Measurements from ENCODE around the gene SPARC.
"Not testable (repeated sequence)": the region's sequence is repeated elsewhere in the genome, so short reads cannot be mapped to it uniquely, and the experiment has no call there.

Gene SPARC

DNA sequence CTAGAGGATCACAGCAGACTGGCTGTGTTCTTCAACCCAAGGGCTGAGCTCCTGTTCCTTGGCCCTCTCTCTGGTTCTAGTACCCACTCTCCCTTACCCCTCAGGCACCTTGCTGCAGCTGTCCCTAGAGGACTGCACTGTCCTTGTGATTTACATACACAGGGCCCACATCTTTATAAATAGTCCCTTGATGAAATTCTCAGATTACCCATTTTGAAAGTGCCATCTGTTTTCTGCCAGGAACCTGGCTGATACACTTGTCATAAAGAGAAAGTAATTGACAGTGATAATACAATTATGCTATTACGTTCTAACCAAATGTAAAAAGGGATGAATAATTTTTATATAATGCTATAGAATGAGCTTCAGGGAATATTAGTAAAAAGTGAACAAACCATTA, 16.5 kb upstream of the SPARC start:
- DNase-seq (ENCODE audit: extremely low read depth in 1 of 2, low read depth in 1 of 2) = no peak

DNA sequence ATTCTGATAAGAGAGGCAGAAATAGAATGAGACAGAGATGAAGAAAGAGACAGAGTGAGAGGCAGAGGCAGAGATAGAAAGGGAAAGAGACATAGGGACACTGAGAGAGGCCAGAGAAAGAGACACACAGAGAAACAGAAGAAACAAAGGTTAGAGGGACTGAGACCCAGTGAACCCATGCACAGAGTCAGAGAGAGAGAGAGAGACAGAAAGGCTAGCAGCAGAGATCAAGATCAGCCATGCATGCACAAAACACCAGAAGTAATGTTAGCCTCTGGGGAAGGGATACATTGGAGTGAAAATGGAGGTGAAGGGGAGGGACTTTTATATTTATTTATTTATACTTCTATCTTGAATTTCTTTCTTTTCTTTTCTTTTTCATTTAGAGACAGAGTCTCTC, 14.1 kb upstream of the SPARC start:
- DNase-seq (ENCODE audit: extremely low read depth in 1 of 2, low read depth in 1 of 2) = no peak

DNA sequence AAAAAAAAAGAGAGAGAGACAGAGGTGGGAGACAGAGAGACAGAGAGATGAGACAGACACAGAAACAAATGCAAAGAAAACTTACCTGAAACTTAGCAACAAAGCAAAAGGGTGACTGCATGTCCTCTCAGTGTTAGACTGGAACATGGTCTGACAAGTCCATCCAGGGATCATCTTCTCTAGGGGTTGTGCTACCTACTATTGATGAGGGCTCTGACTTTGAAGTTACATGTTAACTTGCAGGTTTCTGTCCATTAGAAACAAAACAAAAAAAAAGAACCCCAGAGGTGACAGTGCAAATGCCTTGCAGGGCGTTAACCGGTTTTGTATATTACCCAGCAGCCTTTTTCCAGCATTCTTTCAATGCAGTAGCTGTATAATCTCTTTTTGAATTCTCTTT, 13.6 kb upstream of the SPARC start:
- DNase-seq (ENCODE audit: extremely low read depth in 1 of 2, low read depth in 1 of 2) = no peak

DNA sequence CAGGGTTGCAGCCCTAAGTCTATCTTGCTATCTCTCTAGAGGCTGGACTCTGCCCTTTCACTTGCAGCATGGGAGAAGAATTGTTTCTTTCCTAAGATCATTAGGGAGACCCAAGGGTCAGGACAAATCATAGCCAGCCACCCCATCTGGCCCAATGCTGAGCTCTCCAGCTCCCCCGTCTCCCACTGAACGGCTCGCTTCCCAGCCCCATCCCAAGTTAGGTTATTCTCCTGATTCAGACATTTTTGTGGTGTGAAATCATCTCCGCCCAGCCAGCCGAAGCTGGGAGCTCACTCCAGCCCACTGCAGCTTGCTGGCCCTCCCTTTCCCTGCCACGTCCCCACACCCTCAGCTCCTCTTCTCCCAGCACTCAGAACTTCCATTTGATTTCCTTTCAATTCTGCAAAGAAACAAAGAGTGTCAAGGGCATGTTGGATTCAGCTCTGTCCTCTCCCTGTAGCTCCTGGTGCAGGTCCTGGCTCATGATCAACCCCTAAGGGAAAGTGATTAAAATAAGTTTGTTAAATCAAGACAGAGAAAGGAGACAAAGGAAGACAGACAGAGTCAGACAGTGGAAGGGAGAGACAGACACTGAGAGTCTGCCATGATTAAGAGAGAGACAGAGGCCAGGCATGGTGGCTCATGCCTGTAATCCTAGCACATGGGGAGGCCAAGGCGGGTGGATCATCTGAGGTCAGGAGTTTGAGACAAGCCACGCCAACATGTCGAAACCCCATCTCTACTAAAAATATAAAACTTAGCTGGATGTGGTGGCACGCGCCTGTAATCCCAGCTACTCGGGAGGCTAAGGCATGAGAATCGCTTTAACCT, 12.6 kb upstream of the SPARC start:
- DNase-seq (ENCODE audit: extremely low read depth in 1 of 2, low read depth in 1 of 2) = no peak

DNA sequence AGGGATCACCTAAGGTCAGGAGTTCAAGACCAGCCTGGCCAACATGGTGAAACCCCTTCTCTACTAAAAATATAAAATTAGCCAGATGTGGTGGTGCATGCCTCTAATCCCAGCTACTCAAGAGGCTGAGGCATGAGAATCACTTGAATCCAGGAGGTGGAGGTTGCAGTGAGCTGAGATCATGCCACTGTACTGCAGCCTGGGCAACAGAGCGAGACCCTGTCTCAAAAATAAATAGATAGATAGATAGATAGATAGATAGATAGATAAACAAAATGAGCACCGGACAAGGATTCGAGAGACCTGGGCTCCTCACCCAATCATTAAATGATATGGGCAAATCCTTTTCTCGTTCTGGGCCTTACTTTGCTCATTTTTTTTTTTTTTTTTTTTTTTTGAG, 11.4 kb upstream of the SPARC start:
- not testable (repeated sequence) for DNase-seq (ENCODE audit: extremely low read depth in 1 of 2, low read depth in 1 of 2)

DNA sequence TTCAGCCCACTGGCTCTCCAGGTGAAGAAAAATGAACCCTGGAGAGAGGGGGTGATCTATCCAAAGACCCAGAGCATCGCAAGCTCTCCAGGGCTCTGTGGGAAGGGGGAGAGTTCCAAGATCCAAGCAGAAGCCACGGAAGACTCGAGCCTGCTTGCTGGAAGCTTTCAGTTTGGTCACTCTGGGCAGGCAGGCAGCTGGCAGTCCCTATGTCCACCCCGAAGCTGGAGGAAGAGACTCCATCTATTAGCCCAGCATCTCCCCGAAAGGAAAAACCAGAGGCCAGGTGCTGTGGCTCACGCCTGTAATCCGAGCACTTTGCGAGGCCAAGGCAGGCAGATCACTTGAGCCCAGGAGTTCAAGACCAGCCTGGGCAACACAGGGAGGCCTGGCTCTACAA, 10.7 kb upstream of the SPARC start:
- no peak for DNase-seq (ENCODE audit: extremely low read depth in 1 of 2, low read depth in 1 of 2)

DNA sequence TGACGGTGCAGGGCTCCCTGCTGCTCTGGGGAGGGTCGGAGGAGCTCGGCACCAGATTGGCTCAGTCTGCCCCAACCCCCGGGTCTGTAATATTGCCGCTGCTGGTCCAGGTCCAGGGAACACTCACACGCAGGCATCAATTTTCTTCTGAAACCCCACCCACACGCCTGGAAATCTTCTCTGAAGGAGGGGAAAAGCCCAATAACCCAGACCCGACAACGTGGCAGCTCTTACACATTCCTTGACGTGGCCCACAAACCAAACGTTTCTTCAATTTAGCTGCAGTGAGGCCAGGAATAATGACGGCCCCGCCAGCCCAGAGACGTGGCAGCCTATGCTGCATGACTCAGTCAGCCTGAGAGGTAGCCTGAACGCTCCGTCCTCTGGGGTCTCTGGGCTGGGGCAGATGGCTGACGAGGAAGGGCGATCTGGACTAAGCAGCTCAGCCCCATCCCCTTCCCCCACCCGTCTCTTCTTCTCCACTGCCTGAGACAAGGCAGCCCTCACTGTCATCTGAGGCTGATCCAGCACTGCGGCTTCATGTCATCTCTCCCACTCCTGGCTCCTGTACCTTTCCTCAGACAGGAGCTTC, 9.9 kb upstream of the SPARC start:
- DNase-seq (ENCODE audit: extremely low read depth in 1 of 2, low read depth in 1 of 2) = no peak

DNA sequence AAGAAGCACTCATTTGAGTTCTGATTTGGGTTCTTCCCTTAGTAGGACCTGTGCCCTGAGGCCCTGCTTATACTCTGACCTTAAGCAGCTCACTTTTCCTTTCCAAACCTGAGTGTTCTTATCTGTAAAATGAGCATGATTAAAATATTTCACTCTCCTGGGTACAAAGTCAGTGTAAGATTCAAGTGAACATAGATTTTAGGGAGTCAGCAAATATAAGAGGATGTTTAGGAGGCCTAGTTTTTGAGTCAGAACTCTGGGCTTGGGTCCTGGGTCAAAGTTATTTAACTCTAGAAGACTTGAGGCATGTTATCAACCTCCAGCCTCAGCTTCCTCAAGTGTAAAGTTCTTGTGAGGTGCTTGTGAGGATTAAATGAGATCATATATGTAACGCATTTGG, 8.7 kb upstream of the SPARC start:
- DNase-seq (ENCODE audit: extremely low read depth in 1 of 2, low read depth in 1 of 2) = no peak

DNA sequence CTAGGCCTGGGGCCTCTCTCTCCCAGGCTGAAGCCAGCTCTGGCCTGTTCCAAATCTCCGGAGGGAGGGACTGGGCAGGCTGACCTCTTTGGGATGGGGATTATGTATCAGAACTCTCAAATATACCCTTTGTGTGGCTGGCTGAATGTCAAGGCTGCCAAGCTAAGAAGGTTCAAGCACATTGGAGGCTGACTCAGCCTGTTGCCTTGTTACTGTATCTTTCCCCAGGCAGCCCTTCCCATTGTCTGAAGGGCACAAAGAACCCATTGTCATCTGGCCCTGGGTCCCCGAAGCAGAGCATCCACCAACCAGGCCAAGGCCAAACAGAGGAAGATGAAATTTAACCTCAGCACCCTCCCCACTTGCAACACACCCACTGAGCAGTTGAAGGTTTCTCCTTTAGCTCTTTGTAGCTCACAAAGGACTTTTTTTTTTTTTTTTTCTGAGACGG, 7.3 kb upstream of the SPARC start:
- no peak for DNase-seq (ENCODE audit: extremely low read depth in 1 of 2, low read depth in 1 of 2)

DNA sequence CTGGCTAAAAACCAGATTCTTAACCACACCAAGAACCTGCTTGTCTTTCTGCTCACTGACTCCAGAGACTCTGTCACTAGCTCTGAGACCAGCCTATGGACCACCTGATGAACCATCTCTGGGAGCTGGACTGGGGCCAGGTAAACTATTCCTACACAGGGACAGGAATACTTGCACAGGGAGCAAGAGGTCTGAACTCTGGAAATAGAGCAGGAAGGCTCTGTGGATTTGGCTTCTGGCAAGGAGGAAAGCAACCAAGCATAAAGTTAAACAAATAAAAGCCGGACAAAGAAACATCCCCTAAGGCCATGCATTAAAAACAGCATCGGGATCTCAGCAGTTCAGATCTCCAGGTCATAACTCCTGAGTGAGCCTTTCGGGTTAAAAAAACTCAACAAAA, 5.6 kb upstream of the SPARC start:
- DNase-seq (ENCODE audit: extremely low read depth in 1 of 2, low read depth in 1 of 2) = no peak

DNA sequence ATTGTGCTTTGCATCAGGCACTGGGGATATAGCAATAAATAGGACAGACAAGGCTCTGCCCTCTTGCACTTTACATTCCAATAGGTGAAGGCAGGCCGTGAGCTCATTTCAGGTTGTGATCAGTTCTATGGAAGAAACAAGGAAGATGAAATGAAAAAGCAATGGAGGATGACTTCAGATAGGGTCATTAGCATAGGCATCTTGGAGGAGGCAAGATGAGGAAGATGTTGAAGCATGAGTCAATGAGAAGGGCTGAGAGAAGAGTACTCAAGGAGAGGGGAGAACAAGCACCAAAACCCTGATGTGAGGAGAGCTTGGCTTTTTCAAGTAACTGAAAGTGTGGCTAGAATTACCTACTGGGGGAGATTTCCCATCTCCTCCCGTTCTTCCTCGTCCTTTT, 5.0 kb upstream of the SPARC start:
- DNase-seq (ENCODE audit: extremely low read depth in 1 of 2, low read depth in 1 of 2) = no peak

DNA sequence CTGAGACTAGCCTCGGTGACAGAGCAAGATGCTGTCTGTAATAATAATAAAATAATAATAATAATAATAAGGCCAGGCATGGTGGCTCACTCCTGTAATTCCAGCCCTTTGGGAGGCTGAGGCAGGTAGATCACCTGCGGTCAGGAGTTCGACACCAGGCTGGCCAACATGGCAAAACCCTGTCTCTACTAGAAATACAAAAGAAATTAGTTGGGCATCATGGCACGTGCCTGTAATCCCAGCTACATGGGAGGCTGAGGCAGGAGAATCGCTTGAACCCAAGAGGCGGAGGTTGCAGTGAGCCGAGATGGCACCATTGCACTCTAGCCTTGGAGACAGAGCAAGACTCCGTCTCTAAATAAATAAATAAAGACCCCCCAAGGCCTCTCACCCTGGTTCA, 2.9 kb upstream of the SPARC start:
- not testable (repeated sequence) for DNase-seq (ENCODE audit: extremely low read depth in 1 of 2, low read depth in 1 of 2)

DNA sequence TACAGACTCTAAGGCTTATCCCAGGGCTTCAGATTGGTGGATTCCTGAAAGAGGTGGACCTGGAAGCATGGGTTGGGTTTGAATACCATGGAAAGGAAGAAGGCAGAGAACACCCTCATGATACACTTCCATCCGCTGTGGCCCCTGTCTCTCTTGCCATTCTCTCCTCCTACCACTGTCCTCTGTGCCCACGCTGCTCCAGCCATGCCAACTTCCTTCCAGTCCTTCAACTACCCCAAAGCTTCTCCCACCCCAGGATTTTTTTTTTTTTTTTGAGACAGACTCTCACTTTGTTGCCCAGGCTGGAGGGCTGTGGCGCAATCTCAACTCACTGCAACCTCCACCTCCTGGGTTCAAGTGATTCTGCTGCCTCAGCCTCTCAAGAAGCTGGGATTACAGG, 1.7 kb upstream of the SPARC start:
- DNase-seq (ENCODE audit: extremely low read depth in 1 of 2, low read depth in 1 of 2) = no peak

DNA sequence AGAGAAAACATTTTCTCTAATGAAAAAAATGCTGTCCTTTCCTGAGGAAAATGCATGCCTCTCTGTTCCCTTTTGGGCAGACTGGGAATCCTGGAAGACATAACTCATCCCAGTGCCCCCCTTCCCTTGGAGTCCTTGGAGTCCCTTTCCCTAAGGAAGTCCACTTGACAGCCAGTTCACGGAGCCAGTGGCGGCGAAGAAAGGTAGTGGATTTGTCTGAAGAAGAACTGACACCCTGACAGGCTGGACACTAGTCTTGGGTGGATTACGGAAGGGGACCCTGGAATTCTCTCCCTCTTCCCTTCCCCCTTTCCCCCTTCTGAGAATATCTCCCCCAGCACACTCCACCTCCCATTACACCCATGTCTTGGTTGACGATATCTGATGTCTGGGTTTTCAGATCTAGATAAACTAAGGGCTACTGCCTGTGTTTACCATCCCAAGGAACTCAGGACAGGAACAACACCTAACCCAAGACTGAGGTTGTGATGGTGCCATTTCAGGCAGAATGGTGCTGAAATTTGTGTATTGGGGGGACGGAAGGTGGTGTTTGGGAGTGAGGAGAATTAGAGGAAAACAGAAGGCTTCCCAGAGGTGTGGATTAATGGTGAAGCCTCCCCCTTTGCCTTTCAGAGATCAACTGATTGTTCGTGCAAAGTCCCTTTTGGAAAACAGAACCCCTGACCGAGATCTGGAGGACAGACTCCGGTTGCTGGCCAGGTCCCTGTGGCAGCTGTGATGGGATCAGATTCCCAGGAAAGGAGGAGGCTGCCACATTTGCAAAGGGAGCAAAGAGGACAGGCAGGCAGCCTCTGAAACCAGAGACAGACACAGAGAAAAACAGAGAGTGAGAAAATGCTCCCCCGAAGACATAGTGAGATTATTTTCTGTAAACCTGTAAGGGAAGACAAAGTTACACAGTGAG, 704 bp downstream of the SPARC start:
- no peak for DNase-seq (ENCODE audit: extremely low read depth in 1 of 2, low read depth in 1 of 2)

DNA sequence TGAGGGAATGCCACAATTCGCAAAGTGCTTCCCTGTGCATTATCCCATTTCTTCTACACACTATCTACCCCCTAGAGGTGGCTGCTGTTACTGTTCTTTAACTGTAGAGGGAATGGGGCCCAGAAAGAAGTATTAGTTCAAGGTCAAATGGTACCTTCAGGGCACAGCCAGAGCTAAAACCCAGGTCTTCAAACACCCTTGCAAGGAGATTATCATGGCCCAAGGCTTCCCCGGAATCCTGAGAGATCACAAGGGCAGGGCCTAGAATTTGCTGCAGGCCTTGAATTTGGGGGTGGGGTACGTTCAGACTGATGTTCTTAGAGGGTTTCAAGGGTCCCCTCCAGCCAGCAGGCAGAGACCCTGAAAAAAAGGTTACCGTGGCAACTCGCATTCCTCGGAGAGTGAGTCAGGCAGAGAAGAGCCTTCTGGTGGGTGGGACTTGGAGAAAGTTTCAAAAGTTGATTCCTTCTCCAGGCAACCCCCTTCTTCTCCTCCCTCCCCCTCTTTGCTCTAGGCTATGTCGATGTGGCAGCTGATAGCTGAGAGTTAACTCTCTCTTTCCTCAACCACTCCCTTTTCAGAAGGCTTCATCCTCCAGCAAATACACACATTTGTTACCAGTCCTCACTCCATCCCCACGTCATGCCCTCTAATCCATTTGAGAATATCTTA, 1.9 kb downstream of the SPARC start:
- DNase-seq (ENCODE audit: extremely low read depth in 1 of 2, low read depth in 1 of 2) = no peak

DNA sequence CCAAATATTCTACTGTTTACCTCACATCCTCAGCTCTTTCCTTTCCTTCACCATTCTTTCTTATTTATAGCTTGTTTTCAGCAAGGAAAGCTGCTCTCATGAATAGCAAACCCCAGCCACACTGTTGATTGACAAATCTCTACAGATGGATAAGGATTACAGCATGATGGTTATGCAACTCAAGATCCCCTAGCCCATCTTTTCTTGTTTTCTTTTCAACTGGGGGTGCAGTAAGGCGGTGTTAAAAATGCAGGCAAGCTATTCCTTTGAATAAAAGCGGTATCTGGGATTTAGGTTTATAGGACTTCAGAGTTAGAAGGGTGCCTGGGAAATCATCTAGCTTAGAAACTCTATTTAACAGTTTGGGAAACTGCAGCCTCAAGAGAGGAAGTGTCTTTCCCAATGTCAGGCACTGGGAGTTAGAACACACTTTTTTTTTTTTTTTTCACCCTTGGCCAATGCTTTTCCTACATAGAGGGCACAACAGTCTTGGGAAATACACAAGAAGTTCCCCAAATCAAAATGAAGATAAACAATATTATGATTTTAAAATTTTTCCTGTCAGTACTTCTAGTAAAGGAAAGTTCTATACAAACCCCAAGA, 2.6 kb downstream of the SPARC start:
- DNase-seq (ENCODE audit: extremely low read depth in 1 of 2, low read depth in 1 of 2) = no peak

DNA sequence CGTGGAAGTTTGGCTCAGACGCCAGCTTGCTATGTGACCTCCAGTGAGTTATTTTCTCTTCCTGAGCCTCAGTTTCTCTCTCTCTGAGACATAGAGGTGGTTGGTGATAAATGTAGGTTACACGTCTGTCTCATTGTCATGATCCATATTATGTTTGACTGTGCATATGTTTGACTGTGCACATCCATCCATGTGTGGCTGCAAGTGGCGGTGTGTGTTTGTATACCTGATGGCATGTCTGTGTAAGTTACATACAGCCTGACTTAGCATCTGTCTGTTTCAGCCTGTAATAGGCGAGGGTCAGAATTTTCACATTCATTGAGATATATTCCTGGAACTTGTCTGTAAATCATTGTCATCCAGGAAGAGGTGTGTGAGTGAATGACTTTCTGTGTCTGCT, 3.3 kb downstream of the SPARC start:
- no peak for DNase-seq (ENCODE audit: extremely low read depth in 1 of 2, low read depth in 1 of 2)

DNA sequence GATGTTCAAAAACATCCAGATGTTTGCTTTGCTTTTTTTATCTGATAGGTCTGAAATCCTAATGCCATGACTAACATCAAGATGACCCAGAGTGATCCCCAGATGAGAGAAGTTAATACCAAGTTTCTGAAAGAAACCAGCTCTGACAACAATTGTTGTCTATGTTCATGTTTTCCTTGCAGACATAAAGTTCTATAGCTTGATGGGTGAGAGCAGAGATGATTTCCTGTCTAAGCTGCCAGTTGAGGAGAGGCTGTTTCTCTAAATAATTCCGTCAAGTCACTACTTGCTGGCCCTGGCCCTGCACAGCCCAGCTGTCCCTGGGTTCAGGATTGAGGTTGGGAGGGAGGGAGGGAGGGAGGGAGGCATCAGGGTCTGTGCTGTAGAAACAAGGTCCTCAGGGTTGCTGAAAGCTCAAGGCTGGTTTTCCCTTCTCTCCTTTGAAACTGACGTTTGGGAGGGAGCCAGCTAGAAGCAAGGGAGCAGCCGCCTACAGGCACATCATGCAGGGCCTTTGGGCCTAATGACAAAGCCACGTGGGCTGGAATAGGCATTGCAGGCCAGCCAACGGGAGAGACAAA, 3.9 kb downstream of the SPARC start:
- no peak for DNase-seq (ENCODE audit: extremely low read depth in 1 of 2, low read depth in 1 of 2)

DNA sequence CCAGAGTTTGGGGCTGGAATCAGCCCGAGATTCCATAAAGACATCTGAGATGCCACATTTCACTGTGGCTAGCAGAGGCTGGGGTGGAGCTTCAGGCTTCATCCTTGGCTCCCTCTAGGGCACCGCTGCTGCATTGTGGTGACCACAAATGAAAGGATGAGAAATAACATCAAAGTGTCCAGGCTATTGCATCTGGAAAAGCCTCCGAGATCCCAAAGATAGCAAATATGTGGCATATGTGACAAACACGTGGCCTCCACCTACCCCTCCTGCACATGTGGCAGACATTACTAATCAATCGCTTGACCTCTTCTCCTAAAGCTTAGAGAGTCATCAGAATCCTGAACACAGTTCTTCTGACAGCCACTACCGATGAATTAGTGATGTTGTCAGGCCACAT, 4.5 kb downstream of the SPARC start:
- DNase-seq (ENCODE audit: extremely low read depth in 1 of 2, low read depth in 1 of 2) = no peak

DNA sequence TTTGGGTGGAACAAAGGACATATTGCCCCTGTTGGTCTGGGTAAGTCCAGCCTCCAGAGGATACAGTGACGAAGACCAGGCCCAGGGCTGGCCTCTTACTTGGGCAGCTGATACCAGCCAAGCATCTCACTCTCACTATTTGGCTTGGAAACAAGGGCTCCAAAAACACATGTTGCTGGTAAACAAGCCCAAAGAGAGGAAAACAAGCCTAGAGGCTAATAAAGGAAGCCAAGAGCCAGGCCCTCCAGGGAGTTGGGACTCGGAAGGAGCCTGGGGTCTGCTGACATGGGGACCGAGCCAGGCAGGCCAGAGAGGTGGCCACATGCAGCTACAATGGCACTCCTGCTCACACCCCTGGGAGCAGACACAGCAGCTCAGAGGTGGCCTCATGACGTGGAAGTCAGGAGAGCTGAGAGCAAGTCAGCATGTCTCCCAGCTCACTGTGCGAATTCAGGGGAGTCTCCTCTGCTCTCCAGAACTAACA, 5.7 kb downstream of the SPARC start:
- no peak for DNase-seq (ENCODE audit: extremely low read depth in 1 of 2, low read depth in 1 of 2)

Measured in stimulated activated CD8-positive, alpha-beta memory T cell treated with anti-CD3 and anti-CD28 coated beads, Interleukin-7, amount 100 ng/mL, for 48 hours (primary cell).